Measurements from ENCODE around the gene SLC26A8.

The SLC26A8 gene, protein sequence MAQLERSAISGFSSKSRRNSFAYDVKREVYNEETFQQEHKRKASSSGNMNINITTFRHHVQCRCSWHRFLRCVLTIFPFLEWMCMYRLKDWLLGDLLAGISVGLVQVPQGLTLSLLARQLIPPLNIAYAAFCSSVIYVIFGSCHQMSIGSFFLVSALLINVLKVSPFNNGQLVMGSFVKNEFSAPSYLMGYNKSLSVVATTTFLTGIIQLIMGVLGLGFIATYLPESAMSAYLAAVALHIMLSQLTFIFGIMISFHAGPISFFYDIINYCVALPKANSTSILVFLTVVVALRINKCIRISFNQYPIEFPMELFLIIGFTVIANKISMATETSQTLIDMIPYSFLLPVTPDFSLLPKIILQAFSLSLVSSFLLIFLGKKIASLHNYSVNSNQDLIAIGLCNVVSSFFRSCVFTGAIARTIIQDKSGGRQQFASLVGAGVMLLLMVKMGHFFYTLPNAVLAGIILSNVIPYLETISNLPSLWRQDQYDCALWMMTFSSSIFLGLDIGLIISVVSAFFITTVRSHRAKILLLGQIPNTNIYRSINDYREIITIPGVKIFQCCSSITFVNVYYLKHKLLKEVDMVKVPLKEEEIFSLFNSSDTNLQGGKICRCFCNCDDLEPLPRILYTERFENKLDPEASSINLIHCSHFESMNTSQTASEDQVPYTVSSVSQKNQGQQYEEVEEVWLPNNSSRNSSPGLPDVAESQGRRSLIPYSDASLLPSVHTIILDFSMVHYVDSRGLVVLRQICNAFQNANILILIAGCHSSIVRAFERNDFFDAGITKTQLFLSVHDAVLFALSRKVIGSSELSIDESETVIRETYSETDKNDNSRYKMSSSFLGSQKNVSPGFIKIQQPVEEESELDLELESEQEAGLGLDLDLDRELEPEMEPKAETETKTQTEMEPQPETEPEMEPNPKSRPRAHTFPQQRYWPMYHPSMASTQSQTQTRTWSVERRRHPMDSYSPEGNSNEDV

DNA sequence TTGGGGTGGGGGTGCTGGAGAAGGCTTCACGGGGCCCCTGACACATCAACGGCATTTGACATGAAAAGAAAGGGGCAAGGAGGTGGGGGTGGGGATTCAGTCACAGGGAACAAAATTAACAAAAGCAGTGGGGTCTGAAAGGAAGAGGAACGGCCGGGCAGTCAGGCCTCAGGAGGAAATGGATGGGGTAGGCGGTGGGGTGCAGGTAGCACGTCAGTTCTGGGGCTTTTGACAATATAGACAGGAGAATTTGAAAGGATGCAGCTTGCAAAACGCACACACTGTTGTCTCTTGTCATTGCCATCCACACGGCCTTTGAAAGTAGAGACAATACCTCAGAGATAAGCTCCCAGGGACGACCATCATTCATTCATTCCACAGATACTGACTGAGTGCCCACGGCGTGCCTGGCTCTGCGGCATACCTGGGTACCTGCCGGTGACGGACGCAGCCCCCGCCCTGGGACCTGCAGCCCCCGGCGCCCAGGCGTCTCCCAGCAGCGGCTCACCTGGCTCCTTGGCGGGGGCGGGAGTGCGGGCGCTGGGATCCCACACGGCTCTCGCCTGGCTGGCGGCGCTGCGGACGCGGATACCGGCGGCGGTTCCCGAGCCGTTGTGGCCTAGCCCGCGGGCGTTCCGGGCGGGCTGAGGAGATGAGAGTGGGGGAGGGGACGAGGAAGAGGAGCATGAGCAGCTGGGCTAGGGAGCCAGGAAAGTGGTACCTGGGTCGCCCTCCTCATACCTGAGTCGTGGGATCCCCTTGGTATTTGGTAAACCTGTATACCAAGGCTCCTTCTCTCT is at the start of gene SLC26A8:
SLC26A8 (minus strand) TSS at position 646 of the 800 bp plus-strand sequence. CDS start 4,934 bp downstream, outside the sequence.
- DNase-seq (ENCODE audit: low spot score), result no peak

DNA sequence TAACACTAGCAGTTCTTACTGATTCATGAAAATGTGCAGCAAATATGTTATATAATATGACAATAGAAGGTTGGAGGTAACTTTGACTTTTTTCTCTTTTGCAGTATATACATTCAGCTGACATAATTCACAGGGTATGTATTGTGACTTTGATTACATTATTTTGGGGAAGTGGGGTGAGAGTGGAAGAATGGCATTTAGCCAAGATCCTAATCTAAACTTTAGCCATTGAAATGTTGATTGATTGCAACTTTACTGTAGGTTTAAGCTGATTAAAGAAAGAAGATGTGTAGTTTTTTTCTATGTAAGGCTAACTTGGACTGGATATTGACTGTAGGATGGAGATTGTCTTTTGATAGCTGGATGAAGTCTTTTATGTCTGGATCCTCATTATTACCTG is 49.1 kb upstream of the SLC26A8 start:
- no peak for DNase-seq (ENCODE audit: low spot score)

DNA sequence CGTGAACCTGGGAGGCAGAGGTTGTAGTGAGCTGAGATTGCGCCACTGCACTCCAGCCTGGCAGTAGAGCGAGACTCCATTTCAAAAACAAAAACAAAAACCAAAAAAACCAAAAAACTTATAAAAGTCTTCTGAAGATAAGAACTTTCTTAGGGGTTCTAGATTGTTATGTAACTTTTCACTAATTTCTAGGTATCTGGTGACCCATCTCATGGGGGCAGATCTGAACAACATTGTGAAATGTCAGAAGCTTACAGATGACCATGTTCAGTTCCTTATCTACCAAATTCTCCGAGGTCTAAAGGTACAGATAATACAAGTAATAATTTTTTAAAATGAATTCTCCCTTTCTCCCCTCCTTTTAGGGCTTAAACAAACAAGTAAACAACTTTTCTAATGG is 48.2 kb upstream of the SLC26A8 start:
- no peak for DNase-seq (ENCODE audit: low spot score)

DNA sequence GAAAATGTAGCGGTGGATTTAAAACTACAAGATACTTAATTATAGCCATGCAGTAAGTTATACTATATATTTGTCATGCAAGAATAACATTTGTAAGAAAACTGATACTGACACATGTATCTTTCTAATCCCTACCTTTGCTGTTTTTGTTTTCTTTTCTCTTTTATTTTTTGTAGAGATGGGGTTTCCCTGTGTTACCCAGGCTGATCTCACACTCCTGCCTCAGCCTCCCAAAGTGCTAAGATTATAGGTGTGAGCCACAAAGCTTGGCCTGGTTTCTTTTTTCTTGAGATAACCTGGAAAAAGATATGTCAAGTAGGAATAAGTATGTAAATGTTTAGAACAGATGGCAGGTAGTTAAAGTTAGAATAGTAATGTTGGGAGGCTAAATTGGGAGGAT is 47.3 kb upstream of the SLC26A8 start:
- no peak for DNase-seq (ENCODE audit: low spot score)

DNA sequence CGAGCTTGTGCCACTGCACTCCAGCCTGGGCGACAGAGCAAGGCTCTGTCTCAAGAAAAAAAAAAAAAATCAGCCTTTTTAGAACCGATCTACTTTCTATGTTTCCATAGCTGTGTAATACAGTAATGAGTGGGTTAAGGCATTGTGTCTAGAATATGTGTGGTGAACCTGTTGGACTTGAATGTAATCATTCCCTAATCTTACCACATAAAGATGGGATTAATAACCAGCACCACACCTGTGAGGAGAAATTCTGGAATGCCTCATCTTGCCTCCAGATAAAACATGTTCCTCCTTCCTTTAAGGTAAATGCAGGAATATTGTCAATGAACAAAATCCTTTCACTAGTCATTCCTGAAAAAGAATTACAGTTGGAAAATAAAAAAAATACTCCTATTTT is 46.8 kb upstream of the SLC26A8 start:
- no peak for DNase-seq (ENCODE audit: low spot score)

- no peak for DNase-seq (ENCODE audit: low spot score)
Measured at GRCh38 chr6:36070252-36070651, 45.8 kb upstream of the SLC26A8 start.

DNA sequence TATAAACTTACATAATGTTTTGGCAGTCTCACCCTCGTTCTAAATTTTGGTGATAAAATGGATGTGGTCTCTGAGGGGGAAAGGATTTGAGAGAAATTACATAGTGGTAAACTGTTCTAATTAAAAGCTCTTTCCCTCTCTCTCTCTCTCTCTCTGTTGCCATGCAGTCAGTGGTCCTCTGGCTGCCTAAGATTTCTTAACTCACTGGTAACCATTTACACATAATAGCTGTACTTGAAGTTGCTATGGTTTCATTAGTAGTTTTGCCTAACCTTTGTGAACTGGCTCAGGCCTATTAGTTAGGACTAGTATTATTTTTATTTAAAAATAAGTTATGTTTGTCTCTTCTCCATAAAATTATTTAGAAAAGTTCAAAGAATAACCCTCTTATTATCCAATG is 45.1 kb upstream of the SLC26A8 start:
- DNase-seq (ENCODE audit: low spot score), result no peak

GRCh38 chr6:36068586-36068985 is 44.1 kb upstream of the SLC26A8 start:
- DNase-seq (ENCODE audit: low spot score), result no peak

- no peak for DNase-seq (ENCODE audit: low spot score)
Measured at GRCh38 chr6:36068012-36068392, 43.6 kb upstream of the SLC26A8 start.

- no peak for DNase-seq (ENCODE audit: low spot score)
Measured at GRCh38 chr6:36067374-36068011, 43.1 kb upstream of the SLC26A8 start.

- DNase-seq (ENCODE audit: low spot score), result no peak
Measured at GRCh38 chr6:36066817-36067216, 42.4 kb upstream of the SLC26A8 start.

- DNase-seq (ENCODE audit: low spot score), result no peak
Measured at GRCh38 chr6:36065916-36066315, 41.5 kb upstream of the SLC26A8 start.

DNA sequence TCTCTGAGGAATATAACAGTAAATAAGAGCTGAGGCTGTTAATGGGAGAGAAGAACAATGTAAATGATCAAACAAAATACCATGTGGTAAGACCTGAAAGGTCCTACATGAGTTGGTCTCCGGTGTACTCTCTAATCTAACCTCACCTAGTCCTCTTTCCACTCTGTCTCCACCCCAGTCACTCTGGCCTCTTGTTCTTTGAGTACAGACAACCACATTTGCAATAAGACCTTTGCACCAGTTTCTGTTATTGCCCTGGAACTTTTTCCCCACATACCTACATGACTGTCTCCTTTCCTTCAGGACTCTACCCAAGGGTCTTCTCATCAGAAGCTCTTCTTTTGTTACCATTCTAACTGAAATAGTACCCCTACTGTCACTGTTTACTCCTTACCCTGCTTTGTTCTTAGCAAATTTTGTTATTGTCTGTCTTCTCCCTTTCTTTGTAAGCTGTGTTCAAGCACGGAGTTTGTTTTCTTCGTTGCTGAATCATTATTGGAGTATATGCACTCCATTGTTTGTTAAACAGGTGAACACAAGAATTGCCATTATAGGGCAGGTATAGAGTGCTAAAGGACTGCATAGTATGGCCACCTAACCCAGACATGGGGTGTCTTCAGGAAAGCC is 40.4 kb upstream of the SLC26A8 start:
- no peak for DNase-seq (ENCODE audit: low spot score)

GRCh38 chr6:36063318-36064060 is 39.0 kb upstream of the SLC26A8 start:
- DNase-seq (ENCODE audit: low spot score), result no peak

DNA sequence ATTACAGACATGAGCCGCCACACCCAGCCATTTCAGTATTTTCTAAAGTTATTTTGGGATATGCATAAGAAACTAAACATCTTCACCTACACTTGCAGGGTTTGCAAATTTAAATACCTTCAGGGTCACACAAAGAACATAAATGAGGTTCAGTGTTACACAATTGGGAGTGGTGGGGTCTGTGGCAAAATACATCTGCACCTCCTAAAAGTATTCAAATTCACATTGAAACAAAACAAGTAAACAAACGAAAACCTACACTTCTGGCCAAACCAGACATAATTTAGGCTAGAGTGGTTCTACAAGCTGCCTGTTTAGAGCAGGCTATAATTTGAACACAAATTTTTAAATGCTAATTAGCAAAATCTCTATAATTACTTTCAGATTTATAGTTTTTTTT is 37.8 kb upstream of the SLC26A8 start:
- no peak for DNase-seq (ENCODE audit: low spot score)

DNA sequence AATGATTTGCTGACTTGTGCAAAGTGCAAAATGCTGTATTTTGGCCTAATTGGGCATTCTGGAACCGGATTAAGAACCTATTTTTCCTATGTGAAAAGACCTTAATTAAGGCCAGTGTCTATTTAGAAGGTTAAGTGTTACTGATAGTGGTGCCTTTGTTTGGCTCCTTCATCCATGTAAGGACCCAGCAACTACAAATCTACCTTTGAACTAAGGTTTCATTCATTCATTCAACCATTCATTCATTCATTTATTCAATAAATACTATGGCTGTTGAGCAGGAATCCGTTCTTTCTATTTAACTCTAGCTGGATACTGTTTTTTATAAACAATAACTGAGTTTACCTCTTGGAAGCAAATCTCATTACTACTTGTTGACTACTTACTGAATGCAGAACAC is 36.8 kb upstream of the SLC26A8 start:
- no peak for DNase-seq (ENCODE audit: low spot score)

- no peak for DNase-seq (ENCODE audit: low spot score)
Measured at GRCh38 chr6:36056178-36056577, 31.7 kb upstream of the SLC26A8 start.

DNA sequence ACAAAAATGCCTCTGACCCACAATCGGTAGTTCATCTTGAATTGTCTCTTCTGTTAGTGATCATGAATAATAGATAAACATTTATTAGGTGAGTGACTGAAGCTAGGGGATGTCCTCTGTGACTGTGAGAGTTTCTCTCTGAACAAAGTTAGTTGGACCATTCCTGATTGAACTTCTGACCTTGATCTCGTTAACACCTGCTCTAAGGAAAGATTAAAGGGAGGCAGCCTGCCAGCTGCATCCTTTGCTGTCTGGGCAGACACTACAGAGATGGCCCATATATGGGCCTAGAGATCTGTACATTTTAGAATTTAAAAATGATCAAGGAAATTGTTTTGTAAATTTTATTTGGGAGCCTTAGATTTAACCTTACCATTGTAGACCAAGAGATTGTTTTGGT is 30.5 kb upstream of the SLC26A8 start:
- no peak for DNase-seq (ENCODE audit: low spot score)

DNA sequence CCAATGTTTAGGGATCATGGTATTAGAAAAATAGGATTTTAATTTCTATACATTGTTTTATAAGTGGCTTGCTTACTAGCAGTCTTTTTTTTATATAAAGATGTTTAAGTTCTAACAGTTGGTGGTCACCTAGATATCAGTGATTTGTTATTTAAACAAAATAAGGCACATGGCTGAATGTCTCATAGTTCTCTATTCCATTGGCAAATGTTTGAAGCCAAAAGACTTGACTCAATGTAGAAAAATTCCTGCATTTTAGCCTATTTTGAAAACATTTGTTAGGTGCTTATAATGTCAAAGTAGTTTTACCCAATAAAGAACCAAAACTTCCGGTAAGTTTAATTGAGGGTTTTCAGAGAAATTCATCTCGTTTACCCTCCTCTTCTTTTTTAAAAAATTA is 30.0 kb upstream of the SLC26A8 start:
- DNase-seq (ENCODE audit: low spot score), result no peak

DNA sequence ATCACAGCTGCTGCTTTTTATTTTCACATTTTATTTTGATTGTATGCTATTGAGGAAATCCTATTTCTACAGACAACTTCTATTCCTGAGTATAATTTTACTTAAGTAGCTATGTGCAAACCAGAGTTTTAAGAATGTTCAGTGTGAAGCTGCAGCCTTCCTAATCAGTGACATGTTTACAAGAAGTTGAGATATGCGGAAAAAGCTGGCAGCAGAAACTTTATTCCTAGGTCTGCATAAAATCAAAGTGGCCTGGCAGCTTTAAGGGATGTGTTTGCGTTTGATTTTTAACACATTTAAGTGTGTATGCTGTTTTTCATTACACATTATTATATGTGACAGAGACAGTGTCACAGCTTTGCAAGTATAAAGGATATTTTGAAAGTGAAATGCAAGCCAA is 29.4 kb upstream of the SLC26A8 start:
- DNase-seq (ENCODE audit: low spot score), result no peak

DNA sequence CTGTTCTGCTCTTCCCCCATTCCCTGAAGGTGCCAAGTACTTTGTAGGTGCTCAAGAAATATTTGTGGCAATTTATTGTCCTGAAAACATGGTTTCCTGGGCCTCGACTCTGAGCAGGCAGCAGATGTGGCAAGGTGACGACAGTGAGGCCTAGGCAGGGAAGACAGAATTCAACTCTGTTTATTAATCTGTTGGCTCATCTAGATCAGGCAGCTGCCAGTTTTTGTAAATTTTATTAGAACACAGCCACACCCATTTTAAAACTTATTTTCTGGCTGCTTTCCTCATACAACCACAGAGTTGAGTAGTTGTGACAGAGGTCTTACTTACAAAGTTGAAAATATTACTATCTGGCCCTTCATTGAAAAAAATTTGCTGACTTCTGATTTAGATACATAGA is 27.7 kb upstream of the SLC26A8 start:
- DNase-seq (ENCODE audit: low spot score), result no peak

Data from left forelimb (tissue), 1 donor.